Right forelimb (tissue), 1 donor: ENCODE data around the gene SP110.

Source experiments
- DNase-seq: peaks from one replicate; pipeline ENCODE4 v3.0.0-alpha.2; 2018

Gene SP110

GRCh38 chr2:230164139-230164538 is 55.6 kb downstream of the SP110 start:
- no peak for DNase-seq

- DNase-seq: no peak
Observed at GRCh38 chr2:230162981-230163380, 56.8 kb downstream of the SP110 start.

GRCh38 chr2:230161184-230161583 is 58.6 kb downstream of the SP110 start:
- DNase-seq: no peak

- DNase-seq: peak; percentile 63
Observed at GRCh38 chr2:230160112-230160660, 59.6 kb downstream of the SP110 start.

- DNase-seq: no peak
Observed at GRCh38 chr2:230158468-230158867, 61.3 kb downstream of the SP110 start.

- DNase-seq: no peak
Observed at GRCh38 chr2:230156782-230157699, 62.7 kb downstream of the SP110 start.

GRCh38 chr2:230155359-230155758 is 64.4 kb downstream of the SP110 start:
- DNase-seq: no peak

GRCh38 chr2:230153390-230153976 is 66.3 kb downstream of the SP110 start:
- no peak for DNase-seq

GRCh38 chr2:230152334-230152733 is 67.5 kb downstream of the SP110 start:
- no peak for DNase-seq

- no peak for DNase-seq
Observed at GRCh38 chr2:230144355-230144754, 75.4 kb downstream of the SP110 start.

GRCh38 chr2:230140667-230141066 is 79.1 kb downstream of the SP110 start:
- DNase-seq: no peak

GRCh38 chr2:230137902-230138539 is 81.8 kb downstream of the SP110 start:
- DNase-seq: no peak

- DNase-seq: no peak
Observed at GRCh38 chr2:230135130-230135525, 84.7 kb downstream of the SP110 start.

- DNase-seq: no peak
Observed at GRCh38 chr2:230134496-230135129, 85.2 kb downstream of the SP110 start.

GRCh38 chr2:230131366-230131765 is 88.4 kb downstream of the SP110 start:
- no peak for DNase-seq

GRCh38 chr2:230130668-230131364 is 89.0 kb downstream of the SP110 start:
- no peak for DNase-seq

GRCh38 chr2:230129343-230129742 is 90.4 kb downstream of the SP110 start:
- no peak for DNase-seq

- DNase-seq: no peak
Observed at GRCh38 chr2:230128623-230129342, 91.0 kb downstream of the SP110 start.

GRCh38 chr2:230127195-230127594 is 92.6 kb downstream of the SP110 start:
- no peak for DNase-seq

GRCh38 chr2:230124757-230125431 is 94.9 kb downstream of the SP110 start:
- DNase-seq: no peak

- no peak for DNase-seq
Observed at GRCh38 chr2:230124235-230124634, 95.5 kb downstream of the SP110 start.
